ENCODE measurements around the gene EEF1A2.

The EEF1A2 gene

GRCh38 chr20:63520934-63521601 lies 22.2 kb upstream of the EEF1A2 start:
- peak; percentile 52 for ATAC-seq
- TF ChIP-seq GLIS3 (CRISPR knock-in tag; IDR thresholded peaks at IDR 0.05), result 0 out of 2 replicates have a peak, but pooled peaks have one; percentile 21
- no peak for TF ChIP-seq OSR1 (CRISPR knock-in tag; IDR thresholded peaks at IDR 0.05)
- TF ChIP-seq SNAI2 (CRISPR knock-in tag; IDR thresholded peaks at IDR 0.05), result no peak
- TF ChIP-seq, protein P1, sequence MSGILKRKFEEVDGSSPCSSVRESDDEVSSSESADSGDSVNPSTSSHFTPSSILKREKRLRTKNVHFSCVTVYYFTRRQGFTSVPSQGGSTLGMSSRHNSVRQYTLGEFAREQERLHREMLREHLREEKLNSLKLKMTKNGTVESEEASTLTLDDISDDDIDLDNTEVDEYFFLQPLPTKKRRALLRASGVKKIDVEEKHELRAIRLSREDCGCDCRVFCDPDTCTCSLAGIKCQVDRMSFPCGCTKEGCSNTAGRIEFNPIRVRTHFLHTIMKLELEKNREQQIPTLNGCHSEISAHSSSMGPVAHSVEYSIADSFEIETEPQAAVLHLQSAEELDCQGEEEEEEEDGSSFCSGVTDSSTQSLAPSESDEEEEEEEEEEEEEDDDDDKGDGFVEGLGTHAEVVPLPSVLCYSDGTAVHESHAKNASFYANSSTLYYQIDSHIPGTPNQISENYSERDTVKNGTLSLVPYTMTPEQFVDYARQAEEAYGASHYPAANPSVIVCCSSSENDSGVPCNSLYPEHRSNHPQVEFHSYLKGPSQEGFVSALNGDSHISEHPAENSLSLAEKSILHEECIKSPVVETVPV (CRISPR knock-in tag; IDR thresholded peaks at IDR 0.05), result no peak
- no peak for TF ChIP-seq RARB (CRISPR knock-in tag; IDR thresholded peaks at IDR 0.05)
- no peak for TF ChIP-seq BACH2 (CRISPR knock-in tag; IDR thresholded peaks at IDR 0.05; ENCODE audit: borderline replicate concordance)
- TF ChIP-seq TOX (CRISPR knock-in tag; IDR thresholded peaks at IDR 0.05; ENCODE audit: borderline replicate concordance), result no peak
- TF ChIP-seq ZC3H10 (CRISPR knock-in tag; IDR thresholded peaks at IDR 0.05), result no peak
- TF ChIP-seq, protein P2, sequence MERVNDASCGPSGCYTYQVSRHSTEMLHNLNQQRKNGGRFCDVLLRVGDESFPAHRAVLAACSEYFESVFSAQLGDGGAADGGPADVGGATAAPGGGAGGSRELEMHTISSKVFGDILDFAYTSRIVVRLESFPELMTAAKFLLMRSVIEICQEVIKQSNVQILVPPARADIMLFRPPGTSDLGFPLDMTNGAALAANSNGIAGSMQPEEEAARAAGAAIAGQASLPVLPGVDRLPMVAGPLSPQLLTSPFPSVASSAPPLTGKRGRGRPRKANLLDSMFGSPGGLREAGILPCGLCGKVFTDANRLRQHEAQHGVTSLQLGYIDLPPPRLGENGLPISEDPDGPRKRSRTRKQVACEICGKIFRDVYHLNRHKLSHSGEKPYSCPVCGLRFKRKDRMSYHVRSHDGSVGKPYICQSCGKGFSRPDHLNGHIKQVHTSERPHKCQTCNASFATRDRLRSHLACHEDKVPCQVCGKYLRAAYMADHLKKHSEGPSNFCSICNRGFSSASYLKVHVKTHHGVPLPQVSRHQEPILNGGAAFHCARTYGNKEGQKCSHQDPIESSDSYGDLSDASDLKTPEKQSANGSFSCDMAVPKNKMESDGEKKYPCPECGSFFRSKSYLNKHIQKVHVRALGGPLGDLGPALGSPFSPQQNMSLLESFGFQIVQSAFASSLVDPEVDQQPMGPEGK (CRISPR knock-in tag; IDR thresholded peaks at IDR 0.05; ENCODE audit: borderline replicate concordance), result no peak

- peak; percentile 74 for ATAC-seq
- TF ChIP-seq ZFP30 (CRISPR knock-in tag; IDR thresholded peaks at IDR 0.05), result no peak
- TF ChIP-seq CSDC2 (CRISPR knock-in tag; IDR thresholded peaks at IDR 0.05), result no peak
- TF ChIP-seq ZFP3 (CRISPR knock-in tag; IDR thresholded peaks at IDR 0.05), result no peak
- TF ChIP-seq ZNF70 (CRISPR knock-in tag; IDR thresholded peaks at IDR 0.05), result no peak
- TF ChIP-seq ARNTL (CRISPR knock-in tag; IDR thresholded peaks at IDR 0.05; ENCODE audit: borderline replicate concordance, low read depth), result no peak
- TF ChIP-seq TOX (CRISPR knock-in tag; IDR thresholded peaks at IDR 0.05; ENCODE audit: borderline replicate concordance), result no peak
- no peak for TF ChIP-seq ESRRG (CRISPR knock-in tag; IDR thresholded peaks at IDR 0.05)
- TF ChIP-seq BACH2 (CRISPR knock-in tag; IDR thresholded peaks at IDR 0.05; ENCODE audit: borderline replicate concordance), result no peak
- no peak for TF ChIP-seq POU6F1 (CRISPR knock-in tag; IDR thresholded peaks at IDR 0.05; ENCODE audit: borderline replicate concordance, low read depth)
- TF ChIP-seq PPARA (CRISPR knock-in tag; IDR thresholded peaks at IDR 0.05; ENCODE audit: borderline replicate concordance), result no peak
- TF ChIP-seq, protein P2 (CRISPR knock-in tag; IDR thresholded peaks at IDR 0.05; ENCODE audit: borderline replicate concordance), result no peak
- no peak for TF ChIP-seq ZNF8 (CRISPR knock-in tag; IDR thresholded peaks at IDR 0.05)
These were observed 21.6 kb upstream of the EEF1A2 start, which contains the start of gene PPDPF for GRCh38 chr20:63520504-63520933. PPDPF (plus strand) TSS chr20:63520765; CDS start chr20:63521309, 544 bp downstream.

- ATAC-seq, result peak; percentile 75
- no peak for TF ChIP-seq OSR1 (CRISPR knock-in tag; IDR thresholded peaks at IDR 0.05)
- TF ChIP-seq POU6F1 (CRISPR knock-in tag; IDR thresholded peaks at IDR 0.05; ENCODE audit: borderline replicate concordance, low read depth), result no peak
- TF ChIP-seq ARNTL (CRISPR knock-in tag; IDR thresholded peaks at IDR 0.05; ENCODE audit: borderline replicate concordance, low read depth), result no peak
- no peak for TF ChIP-seq TOX (CRISPR knock-in tag; IDR thresholded peaks at IDR 0.05; ENCODE audit: borderline replicate concordance)
These were observed 21.0 kb upstream of the EEF1A2 start for GRCh38 chr20:63519668-63520503.

Measured in SK-N-SH treated with all-trans-retinoic acid at 6 μM for 48 hours (cell line).